HuH-7 (cell line): ENCODE measurements around the gene HOXB9.
A peak's percentile ranks its signal among the peaks of the same experiment; 100 is the strongest.

Experiments
- DNase-seq: peaks from one replicate; pipeline ENCODE4 v3.0.0; 2011; ENCODE audit warnings: low spot score

HOXB9 gene

GRCh38 chr17:48596000-48596734 is 30.0 kb downstream of the HOXB9 start:
- no peak for DNase-seq

DNA sequence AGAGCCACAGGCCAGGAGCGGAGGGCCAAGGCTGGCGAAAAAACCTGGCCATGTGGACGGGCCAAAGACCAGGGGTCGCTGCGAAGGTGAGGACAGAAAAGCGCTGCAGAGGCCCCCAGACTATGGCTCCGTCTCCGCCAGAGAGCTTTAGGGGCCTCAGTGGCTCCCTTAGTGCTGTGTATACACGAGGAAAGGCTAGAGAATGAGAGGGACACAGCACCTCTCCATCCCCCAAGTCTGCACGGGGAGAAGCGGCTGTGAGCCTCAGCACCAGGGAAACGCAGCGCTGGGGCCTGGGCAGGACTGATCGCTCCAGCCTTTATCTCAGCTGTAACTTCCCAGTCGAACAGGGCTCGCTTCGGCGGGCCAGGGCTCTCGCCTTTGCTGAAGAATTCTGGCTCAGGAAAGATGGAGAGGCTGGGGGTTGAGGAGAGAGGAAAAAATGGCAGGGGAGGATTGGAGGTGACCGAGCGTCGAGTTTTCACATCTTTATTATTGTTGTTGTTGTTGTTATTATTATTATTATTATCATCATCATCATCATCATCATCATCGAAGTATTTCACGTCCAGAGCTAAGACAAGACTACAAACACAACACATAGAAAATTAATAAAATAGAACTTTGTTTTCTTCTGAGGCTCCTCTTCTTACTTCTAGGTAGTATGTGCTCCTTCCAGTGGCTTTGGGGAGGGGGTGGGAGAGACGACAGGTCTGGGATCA is 30.7 kb downstream of the HOXB9 start:
- DNase-seq = no peak

- DNase-seq = no peak
These were observed 31.4 kb downstream of the HOXB9 start for GRCh38 chr17:48594538-48595277.

DNA sequence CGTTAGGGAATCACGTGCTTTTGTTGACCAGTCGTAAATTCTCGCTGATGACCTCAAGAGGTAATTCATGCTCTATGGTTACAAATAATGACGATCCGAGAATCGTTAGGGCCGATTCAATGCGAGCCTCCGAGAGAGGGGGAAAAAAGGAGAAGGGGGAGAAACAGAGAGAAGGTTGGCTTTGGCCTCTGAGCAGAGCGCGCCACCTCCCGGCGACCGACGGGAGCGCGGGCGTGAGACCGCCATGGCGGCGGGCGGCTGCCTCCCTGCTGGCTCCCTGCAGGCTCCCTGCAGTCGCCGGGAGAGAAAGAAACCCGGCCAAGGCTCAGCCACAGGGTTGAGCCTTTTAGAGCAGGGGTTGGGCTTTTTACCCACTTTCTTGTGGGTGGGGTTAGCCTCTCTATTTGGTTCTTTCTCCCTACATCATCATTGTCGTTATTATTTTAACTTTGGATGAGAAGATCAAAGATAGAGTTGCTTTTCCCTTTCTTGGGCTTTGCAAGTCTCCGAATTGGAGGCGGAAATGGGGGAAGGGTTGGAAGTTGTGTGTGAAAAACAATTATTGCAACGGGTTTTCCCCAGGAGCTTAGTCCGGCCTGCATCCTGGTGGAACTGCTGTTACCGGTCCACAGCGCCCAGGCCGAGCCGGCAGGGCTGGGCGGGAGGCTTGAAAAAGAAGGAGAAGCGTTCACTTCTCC is 32.2 kb downstream of the HOXB9 start:
- DNase-seq = peak; percentile 98

- no peak for DNase-seq
These were observed 32.9 kb downstream of the HOXB9 start, which contains the start of gene HOXB5 for GRCh38 chr17:48593126-48593829. Gene HOXB5 (minus strand): TSS chr17:48593779. CDS start chr17:48593682, 97 bp downstream.

DNA sequence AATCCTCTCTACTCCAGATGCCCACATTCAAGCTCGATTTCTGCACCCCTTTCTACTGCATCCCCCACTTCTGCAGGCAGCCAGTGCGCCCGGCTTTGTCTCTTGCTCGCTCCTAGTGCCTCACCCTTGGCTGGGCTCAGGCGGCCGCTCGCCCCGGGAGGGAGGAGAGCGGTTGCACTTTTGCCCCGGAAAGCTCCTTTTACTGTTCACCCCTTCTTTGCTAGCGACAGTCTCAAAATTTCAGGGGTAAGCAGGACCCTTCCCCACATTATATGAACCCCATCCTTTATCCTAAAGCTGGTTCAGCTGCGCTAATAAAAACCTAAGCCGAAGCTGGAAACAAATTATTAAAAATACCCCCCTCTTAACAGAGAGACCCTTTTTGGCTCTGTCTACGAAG is 33.6 kb downstream of the HOXB9 start:
- no peak for DNase-seq

- DNase-seq = no peak
These were observed 34.1 kb downstream of the HOXB9 start for GRCh38 chr17:48592057-48592514.

- no peak for DNase-seq
These were observed 34.7 kb downstream of the HOXB9 start for GRCh38 chr17:48591255-48592056.

DNA sequence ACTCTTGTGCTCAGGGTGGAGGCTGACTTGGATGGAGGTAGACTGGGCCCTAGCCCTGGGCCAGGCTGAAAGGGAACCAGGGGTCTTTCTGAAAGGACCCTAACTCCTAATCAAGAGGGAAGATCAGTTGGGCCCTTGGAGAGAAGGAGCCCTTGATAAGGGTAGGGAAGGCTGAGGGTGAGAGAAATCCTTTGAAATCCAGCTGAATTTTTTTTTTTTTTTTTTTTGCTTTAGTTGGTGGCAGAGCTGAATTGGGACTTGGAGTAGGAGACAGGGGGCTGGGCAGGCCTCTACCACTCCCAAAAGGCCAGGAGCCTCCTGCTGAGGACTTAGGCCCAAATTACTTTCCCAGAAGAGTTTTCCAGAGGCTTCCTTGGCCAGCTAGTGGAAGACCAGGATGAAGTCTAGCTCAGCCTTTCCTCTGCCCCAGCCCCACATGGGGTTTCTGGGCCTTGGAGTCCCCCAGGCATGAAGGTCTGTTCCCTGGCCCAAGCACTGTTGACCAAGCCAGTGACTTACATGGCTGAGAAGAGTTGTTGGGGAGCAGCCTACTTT is 35.5 kb downstream of the HOXB9 start:
- DNase-seq = no peak

DNA sequence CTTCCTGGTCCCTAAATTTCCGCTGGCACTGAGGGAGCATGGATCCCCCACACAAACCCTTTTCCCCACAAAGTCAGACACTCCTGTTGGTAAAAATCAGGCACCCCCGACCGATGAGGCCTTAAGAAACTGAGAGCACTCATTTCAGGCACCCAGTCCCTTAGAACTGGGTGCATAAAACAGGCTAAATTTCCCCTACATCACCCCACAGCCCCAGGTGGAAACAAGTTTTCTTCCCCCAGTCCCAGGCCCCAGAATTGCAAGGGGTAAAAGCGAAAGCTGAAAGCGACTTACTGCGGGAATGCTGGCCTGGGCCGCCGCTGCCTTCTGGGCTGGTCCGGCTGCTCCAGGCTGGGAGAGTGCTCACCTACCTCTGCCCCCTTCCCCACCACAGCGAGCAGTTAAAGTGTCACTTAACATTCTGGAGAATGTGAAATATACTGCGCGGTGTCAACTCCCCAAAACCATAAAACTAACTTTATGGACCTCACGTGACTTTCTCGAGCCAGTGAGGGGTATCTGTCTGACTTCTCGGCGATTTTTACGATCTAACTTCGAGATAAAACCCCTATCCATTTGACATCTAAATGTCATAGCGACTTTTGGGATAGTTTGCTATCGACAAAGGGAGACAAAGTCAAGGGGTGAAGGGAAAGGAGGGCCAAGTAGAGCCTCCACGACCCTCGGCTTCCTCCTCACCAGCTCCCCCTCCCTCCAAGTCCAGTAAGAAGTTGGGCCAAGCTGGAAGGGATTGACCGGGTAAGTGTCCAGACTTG is 36.1 kb downstream of the HOXB9 start, which contains the start of gene HOXB3:
Gene HOXB3, minus strand, starts transcription at position 411 of the 776 bp plus-strand sequence. CDS start 37,767 bp downstream, outside the sequence.
- peak; percentile 69 for DNase-seq

- no peak for DNase-seq
These were observed 36.9 kb downstream of the HOXB9 start for GRCh38 chr17:48589060-48589830.

DNA sequence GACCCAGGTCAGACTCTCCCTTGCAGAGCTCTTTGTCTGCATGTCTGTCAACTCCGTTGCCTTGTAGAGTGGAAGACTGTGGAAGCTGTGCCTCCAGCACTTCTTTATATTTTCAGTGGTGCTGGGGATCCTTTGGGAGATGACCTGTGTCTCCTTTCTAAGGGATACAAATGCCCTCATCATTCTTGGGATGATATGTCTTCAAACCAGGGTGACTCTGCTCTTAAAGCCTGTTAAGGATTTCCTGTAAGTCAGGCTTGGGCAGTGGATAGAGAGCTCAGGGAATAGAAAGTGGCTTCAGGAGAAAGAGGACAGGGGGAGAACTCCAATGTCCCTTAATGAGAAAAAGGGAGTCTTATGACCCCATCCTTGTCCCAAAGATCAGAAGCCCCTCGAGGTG is 37.6 kb downstream of the HOXB9 start:
- DNase-seq = no peak

- no peak for DNase-seq
These were observed 38.1 kb downstream of the HOXB9 start for GRCh38 chr17:48588074-48588415.

DNA sequence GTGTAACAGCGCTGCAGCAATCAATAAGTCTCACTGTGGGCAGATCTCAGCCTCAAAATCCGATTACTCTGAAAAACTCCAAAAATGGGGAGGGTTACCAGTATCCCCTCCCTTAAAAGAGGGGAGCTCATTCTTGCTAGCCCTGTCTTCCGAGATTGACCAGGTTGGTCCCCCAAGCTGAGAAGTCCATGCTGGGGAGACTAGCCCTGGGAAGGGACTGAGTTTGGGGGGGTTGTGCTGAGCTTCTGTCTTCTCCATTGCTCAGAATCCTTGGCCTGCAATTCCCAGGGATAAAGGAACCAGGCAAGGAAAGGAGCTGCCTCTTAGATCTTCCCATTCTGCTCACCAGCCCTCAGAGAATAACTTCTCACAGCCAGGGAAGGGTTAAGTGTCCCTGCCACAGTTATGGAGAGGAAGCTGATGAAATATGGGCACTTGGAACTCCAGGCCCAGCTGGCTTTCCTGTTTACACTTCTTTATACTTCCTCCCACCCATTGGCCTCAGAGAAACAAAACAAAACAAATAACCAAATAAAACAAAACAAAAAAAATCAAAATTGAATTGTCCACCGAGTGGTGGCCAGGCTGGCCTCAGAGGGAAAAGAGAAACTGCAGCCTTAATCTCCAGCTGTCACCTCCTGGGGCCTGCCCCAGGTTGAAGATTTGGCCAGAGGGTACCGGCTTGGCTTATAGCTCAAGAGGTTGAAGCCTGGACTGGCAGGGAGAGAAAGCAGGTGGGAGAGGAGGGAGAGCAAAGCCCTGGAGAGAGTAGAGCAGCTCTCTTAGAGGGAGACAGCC is 38.7 kb downstream of the HOXB9 start:
- DNase-seq = no peak

GRCh38 chr17:48586355-48587258 is 39.6 kb downstream of the HOXB9 start:
- DNase-seq = no peak

DNA sequence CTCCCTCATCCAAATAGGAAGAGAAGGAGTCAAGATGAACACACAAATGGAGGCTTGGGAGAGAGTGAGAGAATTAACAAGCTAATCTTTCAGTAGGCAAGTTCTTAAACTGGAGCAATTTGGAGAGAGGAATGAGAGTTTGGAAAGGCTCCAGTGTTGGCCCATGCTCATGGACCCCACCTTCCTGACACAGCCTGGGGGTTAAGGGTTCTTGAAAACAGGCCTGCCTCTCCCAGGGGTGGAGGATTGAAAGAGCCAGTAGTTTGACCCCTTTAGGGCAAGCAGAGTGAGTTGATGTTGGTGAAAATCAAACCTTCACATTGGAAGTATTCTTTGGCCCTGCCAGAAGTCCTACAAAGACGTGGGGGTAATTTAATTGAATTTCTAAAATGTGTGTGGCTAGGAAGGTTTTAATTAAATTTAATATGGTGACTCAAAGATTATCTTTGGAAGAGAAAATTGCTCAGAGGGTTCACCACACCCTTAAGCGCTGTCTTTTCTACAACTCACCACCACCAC is 41.9 kb downstream of the HOXB9 start:
- no peak for DNase-seq
